GM21381 (cell line): ENCODE results near the gene ASH1L.
A peak's percentile ranks its signal among the peaks of the same experiment; 100 is the strongest.
"Not testable (repeated sequence)": the region's sequence is repeated elsewhere in the genome, so short reads cannot be mapped to it uniquely, and the experiment has no call there.

ENCODE experiments used
- ATAC-seq: cut with Tn5 transposase; IDR thresholded peaks from one replicate; pipeline ENCODE4 v1.9.1; 2021; ENCODE audit warnings: mild to moderate bottlenecking, moderate library complexity; ENCODE audit not compliant: unreplicated experiment

Gene ASH1L

GRCh38 chr1:155562581-155563376 lies at the start of gene ASH1L:
Gene ASH1L, minus strand, starts transcription at chr1:155562803. Its CDS starts 41,284 bp downstream, at chr1:155521519.
- peak; percentile 69 for ATAC-seq

- not testable (repeated sequence) for ATAC-seq
Observed at GRCh38 chr1:155610257-155610647, 47.6 kb upstream of the ASH1L start.

GRCh38 chr1:155609515-155610256 lies 47.1 kb upstream of the ASH1L start, which contains the start of gene MSTO1:
Gene MSTO1, plus strand, starts transcription at chr1:155610218. Its CDS starts 31 bp downstream, at chr1:155610249.
- peak; percentile 96 for ATAC-seq

DNA sequence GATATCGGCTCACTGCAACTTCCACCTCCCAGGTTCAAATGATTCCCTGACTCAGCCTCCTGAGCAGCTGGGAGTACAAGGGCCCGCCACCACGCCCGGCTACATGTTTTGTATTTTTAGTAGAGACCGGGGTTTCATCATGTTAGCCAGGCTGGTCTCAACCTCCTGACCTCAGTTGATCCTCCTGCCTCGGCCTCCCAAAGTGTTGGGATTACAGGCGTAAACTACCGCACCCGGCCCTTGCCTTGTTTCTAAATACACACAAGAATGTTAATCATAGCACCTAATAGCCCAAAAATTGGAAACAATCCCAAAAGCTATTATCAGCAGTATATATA lies 46.3 kb upstream of the ASH1L start:
- ATAC-seq = no peak

GRCh38 chr1:155607708-155608107 lies 45.1 kb upstream of the ASH1L start:
- no peak for ATAC-seq

- not testable (repeated sequence) for ATAC-seq
Observed at GRCh38 chr1:155599828-155600572, 37.4 kb upstream of the ASH1L start.

GRCh38 chr1:155598842-155599331 lies 36.3 kb upstream of the ASH1L start:
- ATAC-seq = no peak

- ATAC-seq = no peak
Observed at GRCh38 chr1:155596864-155597263, 34.3 kb upstream of the ASH1L start.

GRCh38 chr1:155595877-155596474 lies 33.4 kb upstream of the ASH1L start:
- not testable (repeated sequence) for ATAC-seq

- no peak for ATAC-seq
Observed at GRCh38 chr1:155591770-155592169, 29.2 kb upstream of the ASH1L start.

DNA sequence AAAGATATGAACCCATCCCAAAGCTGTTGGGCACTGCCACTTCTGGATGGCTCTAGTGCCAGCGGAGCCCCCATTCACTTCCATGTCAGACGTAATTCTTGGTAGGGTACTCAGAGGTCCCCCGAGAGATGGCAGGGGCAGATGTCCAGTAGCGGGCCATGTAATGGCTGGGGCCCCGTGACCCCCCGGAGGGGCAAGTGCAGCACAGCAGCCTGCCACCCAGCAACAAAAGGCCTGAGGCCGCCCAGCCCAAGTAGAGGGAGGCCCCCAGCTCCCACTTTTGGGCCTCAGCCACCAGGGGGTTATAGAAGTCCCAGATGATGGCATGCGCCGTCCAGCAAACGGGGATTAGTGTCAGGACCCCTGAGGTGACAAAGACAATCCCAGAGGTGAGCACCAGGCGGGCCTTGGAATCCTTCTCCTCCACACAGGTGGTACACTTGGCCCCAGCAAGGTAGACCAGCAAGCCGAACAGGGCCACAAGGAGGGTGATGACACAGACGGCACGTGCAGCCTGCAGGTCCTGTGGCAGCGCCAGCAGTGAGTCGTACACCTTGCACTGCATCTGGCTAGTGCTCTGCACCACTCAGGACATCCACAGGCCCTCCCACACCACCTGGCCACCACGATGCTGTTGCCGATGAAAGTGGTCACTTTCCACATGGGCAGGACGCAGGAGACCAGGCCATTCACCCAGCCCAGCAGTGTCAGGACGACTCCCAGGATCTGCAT lies 28.1 kb upstream of the ASH1L start:
- ATAC-seq = not testable (repeated sequence)

DNA sequence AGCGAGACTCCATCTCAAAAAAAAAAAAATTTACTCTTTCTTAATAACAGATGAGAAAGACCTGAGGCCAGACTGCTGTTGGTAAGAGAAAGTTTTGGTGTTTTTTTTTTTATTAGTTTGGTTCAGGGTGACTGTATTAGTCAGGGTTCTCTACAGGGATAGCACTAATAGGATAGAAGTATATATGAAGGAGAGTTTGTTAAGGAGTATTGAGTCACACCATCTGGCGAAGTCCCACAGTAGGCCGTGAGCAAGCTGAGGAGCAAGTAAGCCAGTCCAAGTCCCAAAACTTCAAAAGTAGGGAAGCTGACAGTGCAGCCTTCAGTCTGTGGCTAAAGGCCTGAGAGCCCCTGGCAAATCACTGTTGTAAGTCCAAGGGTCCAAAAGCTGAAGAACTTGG lies 26.7 kb upstream of the ASH1L start:
- ATAC-seq = not testable (repeated sequence)

DNA sequence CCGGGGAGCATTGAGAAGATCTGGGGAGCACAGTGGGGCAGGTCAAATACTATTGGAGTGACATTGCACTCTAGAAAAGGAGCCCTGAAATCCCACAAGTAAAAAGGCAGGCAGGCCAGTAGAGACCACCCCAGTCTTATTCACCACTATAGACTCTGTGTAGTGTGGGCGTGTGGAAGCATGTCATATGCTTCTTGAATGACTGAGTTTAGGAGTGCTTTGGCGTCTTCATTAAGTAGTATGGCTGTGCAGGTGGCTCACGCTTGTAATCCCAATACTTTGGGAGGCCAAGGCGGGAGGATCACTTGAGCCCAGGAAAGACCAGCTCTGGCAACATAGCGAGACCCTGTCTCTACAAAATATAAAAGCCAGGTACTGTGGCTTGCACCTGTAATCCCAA lies 21.2 kb upstream of the ASH1L start:
- ATAC-seq = not testable (repeated sequence)

DNA sequence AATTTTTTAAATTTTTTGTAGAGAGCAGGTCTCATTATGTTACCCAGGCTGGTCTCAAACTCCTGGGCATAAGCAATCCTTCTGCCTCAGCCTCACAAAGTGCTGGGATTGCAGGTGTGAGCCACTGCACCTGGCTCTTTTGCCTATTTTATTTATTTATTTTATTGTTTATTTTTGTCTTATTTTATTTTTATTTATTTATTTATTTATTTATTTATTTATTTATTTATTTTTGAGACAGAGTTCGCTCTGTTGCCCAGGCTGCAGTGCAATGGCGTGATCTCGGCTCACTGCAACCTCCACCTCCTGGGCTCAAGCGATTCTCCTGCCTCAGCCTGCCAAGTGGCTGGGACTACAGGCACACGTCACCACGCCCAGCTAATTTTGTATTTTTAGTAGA lies 13.0 kb upstream of the ASH1L start:
- ATAC-seq = not testable (repeated sequence)

GRCh38 chr1:155574077-155574476 lies 11.5 kb upstream of the ASH1L start:
- ATAC-seq = no peak

DNA sequence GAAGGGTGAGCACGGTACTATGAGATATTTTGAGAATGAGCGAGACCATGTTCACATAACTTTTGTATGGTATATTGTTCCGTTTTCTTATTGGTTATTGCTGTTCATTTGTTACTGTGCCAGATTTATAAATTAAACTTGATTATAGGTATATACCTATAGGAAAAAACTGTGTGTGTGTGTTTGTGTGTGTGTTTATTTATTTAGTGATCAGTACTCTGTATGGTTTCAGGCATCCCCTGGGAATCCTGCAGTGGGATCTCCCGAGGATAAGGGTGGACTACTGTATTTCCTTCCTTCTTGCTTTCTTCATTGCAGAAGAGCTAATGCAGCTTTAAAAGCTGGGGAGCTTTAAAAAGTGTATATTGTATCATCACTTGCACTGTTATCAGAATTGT lies 8.0 kb upstream of the ASH1L start:
- no peak for ATAC-seq

GRCh38 chr1:155569988-155570592 lies 7.5 kb upstream of the ASH1L start:
- no peak for ATAC-seq

GRCh38 chr1:155563377-155564022 lies 897 bp upstream of the ASH1L start:
- ATAC-seq = not testable (repeated sequence)
